Activated CD8-positive, alpha-beta memory T cell treated with anti-CD3 and anti-CD28 coated beads, Interleukin-2, amount 10 ng/mL, durations not matched to agents 7 days and 5 days (primary cell): Measurements from ENCODE around the gene HSPA5. TPM values are rescaled to one million over a fixed set of nuclear protein-coding genes. Genes with fewer than 3 reads are reported as not detected.
"Not testable (repeated sequence)": the region's sequence is repeated elsewhere in the genome, so short reads cannot be mapped to it uniquely, and the experiment has no call there.

Experiments
- ATAC-seq: fragments of 150-1000 bp; cut with Tn5 transposase; one replicate; pipeline ENCODE4 v1.10.0; 2021; ENCODE audit warnings: moderate library complexity
- CTCF ChIA-PET: fragments of 350-600 bp; sonication (Branson Sonifier 250); formaldehyde crosslinking; loops from one replicate; lab custom pipeline; 2021; ENCODE audit warnings: antibody characterized with exemption; lab: Charles Lee
- DNase-seq: peaks from one replicate; pipeline ENCODE4 v3.0.0-alpha.2; 2020
- H3K27ac Mint-ChIP-seq: one replicate; pipeline ENCODE4 v1.8.0; 2021; ENCODE audit warnings: mild to moderate bottlenecking, mixed read lengths
- H3K27me3 Mint-ChIP-seq: one replicate; pipeline ENCODE4 v1.8.0; 2021; ENCODE audit warnings: mixed read lengths
- H3K36me3 Mint-ChIP-seq: one replicate; pipeline ENCODE4 v1.8.0; 2021; ENCODE audit warnings: mild to moderate bottlenecking, mixed read lengths
- H3K4me1 Mint-ChIP-seq: one replicate; pipeline ENCODE4 v1.8.0; 2021; ENCODE audit warnings: mixed read lengths
- H3K4me3 Mint-ChIP-seq: one replicate; pipeline ENCODE4 v1.8.0; 2021; ENCODE audit warnings: mild to moderate bottlenecking, moderate library complexity, mixed read lengths
- H3K9me3 Mint-ChIP-seq: one replicate; pipeline ENCODE4 v1.8.0; 2022; ENCODE audit warnings: low read depth, mixed read lengths
- total RNA-seq, 2 experiments: library from RNA; stranded (reverse); gene quantifications; one replicate each; pipeline ENCODE4 v1.2.3, GENCODE V29; 2021

The HSPA5 gene
- 100 to 1,000 TPM; 116 to 185 TPM for total RNA-seq

DNA sequence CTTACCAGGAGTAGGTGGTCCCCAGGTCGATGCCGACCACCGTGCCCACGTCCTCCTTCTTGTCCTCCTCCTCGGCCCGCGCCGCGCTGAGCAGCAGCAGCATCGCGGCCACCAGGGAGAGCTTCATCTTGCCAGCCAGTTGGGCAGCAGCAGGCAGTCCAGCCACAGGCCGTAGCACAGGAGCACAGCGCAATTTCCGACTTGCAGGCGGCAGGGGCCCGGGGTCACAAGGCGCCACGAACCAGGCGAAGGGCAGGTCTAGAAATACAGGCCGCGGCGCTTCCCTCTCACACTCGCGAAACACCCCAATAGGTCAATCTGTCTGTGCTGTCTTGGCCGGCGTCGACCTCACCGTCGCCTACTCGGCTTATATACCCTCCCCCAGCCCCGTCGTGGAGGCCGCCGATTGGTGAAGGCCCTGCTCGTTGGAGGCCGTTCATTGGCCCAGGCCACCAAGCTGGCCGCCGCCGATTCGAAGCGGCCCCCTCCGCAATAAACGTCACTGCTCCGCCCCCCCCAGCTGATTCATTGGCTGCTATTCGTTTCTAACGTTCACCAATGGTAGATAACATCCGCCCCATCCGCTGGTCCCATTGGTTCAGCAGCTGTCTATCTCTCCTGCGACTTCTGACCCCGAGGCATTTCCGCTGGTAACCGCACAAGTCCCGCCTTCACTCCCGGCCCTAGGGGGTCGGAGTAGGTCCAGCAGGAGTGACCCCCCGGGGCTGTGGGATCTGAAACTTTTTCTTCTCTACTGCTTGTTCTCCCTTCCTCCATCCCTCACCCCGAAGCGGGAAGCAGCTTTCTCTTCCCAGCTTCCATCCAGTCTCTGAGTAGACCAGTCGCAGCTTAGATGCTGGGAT, at the start of gene HSPA5:
TSS of gene HSPA5 (minus strand) at position 344 of the 863 bp plus-strand sequence. CDS start at position 127, 217 bp downstream.
- Mint-ChIP-seq H3K27me3 (no peaks in the 10 kb centered on the region), H3K9me3 (no peaks in the 10 kb centered on the region), H3K36me3 (peaks cover 45% of the 10 kb centered on the region), H3K4me3 (peak within 1 kb of the TSS; percentile 94), H3K4me1 (peaks cover 38% of the 10 kb centered on the region), H3K27ac (peak within 1 kb of the TSS; percentile 99)
- CTCF ChIA-PET: interaction anchor here (1.3 to 4.4 kb wide), 6 partner anchors 10 to 470 kb away, joined by 3 to 29 read pairs (median 8); partner anchors contain the start of genes GAPVD1, NR6A1 and RABEPK
- peak; percentile 89 for ATAC-seq
- DNase-seq: peak; percentile 100

DNA sequence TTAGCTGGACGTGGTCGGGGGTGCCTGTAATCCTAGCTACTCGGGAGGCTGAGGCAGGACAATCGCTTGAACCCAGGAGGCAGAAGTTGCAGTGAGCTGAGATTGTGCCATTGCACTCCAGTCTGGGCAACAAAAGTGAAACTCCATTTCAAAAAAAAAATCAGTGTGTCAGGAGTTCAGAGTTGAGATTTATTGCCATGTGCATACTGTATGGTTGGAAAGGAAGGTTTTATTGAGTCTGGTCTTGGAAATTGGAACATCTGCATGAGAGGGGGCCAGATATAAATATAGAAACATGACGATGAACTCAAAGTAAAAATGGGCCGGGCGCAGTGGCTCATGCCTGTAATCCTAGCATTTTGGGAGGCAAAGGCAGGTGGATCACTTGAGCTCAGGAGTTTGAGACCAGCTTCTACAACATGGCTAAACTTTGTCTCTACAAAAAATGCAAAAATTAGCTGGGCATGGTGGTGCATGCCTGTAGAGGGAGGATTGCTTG, 45.8 kb upstream of the HSPA5 start:
- H3K4me3 Mint-ChIP-seq, CTCF ChIA-PET, H3K4me1 Mint-ChIP-seq, H3K27ac Mint-ChIP-seq, H3K9me3 Mint-ChIP-seq, H3K27me3 Mint-ChIP-seq, DNase-seq, ATAC-seq, H3K36me3 Mint-ChIP-seq: not testable (repeated sequence)

DNA sequence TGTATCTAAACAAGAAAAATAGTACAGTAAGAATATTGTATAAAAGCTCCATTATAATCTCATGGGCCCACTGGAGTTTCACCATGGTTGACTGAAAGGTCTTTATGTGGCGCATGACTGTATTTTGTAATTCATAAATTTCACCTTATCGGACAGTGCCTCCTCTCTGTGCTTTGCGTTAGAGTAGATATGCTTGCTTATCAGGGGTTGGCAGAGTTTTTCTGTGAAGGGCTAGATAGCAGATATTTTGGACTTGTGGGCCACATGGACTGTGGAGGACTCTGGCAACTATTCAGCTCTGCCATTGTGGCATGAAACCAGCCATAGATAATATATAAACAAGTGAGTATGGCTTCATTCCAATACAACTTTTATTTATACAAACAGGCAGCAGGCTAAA, 43.7 kb upstream of the HSPA5 start:
- H3K36me3 Mint-ChIP-seq: no peaks in the 10 kb centered on the region
- ATAC-seq: no peak
- H3K4me3 Mint-ChIP-seq: no peak overlapping the region
- CTCF ChIA-PET: no interaction called here
- no peak overlapping the region for H3K27ac Mint-ChIP-seq
- peaks cover 2% of the 10 kb centered on the region for H3K4me1 Mint-ChIP-seq
- no peak for DNase-seq
- H3K9me3 Mint-ChIP-seq: no peaks in the 10 kb centered on the region
- no peaks in the 10 kb centered on the region for H3K27me3 Mint-ChIP-seq

DNA sequence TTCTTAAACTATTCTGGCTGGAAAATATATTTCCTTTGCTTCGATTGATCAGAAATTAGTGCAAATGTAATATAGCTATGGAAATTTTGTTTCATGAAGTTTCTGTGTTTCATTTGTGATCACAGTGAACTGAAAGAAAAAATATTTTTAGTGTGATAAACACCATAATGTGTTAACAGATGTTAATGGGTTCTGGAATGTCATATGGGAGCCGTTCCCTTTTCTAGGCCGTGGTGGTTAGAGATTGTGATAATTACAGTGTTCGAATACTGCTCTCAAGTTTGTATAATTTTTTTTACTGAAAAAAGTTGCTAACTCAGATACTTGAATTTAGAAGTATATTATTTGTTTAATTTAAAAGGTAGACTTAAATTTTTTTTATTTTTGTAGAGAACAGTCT, 39.8 kb upstream of the HSPA5 start:
- Mint-ChIP-seq H3K9me3 (no peaks in the 10 kb centered on the region), H3K27ac (no peak overlapping the region), H3K4me3 (no peak overlapping the region), H3K4me1 (peaks cover 2% of the 10 kb centered on the region), H3K27me3 (no peaks in the 10 kb centered on the region), H3K36me3 (peaks cover 7% of the 10 kb centered on the region)
- CTCF ChIA-PET: interaction anchor here (0.7 kb wide), 1 partner anchor 1328 kb away, joined by 3 read pairs; no protein-coding TSS in a partner anchor
- ATAC-seq (no peak), DNase-seq (no peak)

DNA sequence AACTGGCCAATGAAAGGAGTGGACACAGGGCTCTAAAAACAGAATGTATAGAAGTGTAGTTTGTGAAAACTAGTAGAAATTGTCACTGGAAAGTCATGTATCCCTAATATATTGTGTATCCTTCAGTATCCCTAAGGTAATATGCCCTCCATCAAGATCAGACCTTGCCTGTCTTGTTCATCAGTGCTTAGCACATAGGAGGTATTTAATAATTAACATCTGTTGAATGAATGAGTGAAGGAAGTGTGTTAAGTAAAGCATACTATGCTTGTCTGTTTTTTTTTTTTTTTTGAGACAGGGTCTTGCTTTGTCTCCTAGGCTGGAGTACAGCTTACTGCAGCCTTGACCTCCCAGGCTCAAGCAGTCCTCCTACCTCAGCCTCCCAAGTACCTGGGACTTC, 36.3 kb upstream of the HSPA5 start:
- CTCF ChIA-PET: interaction anchor here (0.9 kb wide), 1 partner anchor 16 kb away, joined by 3 read pairs; the partner anchor contains the start of gene GAPVD1
- no peak overlapping the region for H3K4me3 Mint-ChIP-seq

DNA sequence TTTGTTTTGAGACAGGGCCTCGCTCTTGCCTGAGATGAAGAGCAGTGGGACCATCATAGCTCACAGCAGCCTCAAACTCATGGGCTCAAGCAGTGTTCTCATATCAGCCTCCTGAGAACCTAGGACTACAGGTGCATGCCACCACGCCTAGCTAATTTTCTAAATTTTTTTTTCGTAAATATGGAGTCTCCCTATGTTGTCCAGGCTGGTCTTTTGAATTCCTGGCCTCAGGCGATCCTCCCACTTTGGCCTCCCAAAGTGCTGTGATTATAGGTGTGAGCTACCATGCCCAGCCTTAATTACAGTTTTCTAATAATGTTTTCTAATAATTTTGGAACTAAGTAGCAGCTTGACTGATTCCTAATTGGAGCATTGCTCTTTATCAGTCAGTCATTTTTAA, 35.6 kb upstream of the HSPA5 start:
- CTCF ChIA-PET: interaction anchor here (0.9 kb wide), 1 partner anchor 15 kb away, joined by 3 read pairs; the partner anchor contains the start of gene GAPVD1

More for the DNA sequence above, 36.3 kb upstream of the HSPA5 start:
- no peak overlapping the region for H3K27ac Mint-ChIP-seq
- peaks cover 10% of the 10 kb centered on the region for H3K36me3 Mint-ChIP-seq
- no peaks in the 10 kb centered on the region for H3K9me3 Mint-ChIP-seq
- peaks cover 4% of the 10 kb centered on the region for H3K4me1 Mint-ChIP-seq
- no peak for DNase-seq
- ATAC-seq: no peak
- H3K27me3 Mint-ChIP-seq: no peaks in the 10 kb centered on the region

DNA sequence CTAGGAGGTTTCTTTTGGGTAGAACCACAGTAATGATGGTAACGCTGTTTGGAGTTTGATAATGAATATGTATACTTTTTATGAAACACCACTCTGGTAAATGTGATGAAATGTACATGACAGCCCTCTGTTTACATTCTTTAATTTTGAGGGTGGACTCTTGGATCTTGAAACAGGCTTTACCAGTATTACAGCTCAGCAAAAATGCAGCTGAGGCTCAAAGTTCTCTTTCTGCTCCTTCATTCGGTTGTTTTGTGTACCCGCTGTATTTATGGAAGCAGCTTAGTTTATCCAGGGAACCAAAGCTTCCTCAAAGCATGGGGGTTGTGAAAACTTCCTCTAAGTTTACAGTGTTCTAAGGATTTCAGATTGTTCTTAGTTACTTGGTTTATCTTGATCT, 31.6 kb upstream of the HSPA5 start:
- DNase-seq (no peak), ATAC-seq (no peak)
- CTCF ChIA-PET: interaction anchor here (1.6 kb wide), 1 partner anchor 11 kb away, joined by 7 read pairs; the partner anchor contains the start of gene GAPVD1
- peaks cover 15% of the 10 kb centered on the region for H3K36me3 Mint-ChIP-seq
- H3K4me1 Mint-ChIP-seq: peaks cover 5% of the 10 kb centered on the region
- H3K9me3 Mint-ChIP-seq: no peaks in the 10 kb centered on the region
- H3K27me3 Mint-ChIP-seq: no peaks in the 10 kb centered on the region
- H3K27ac Mint-ChIP-seq: no peak overlapping the region
- no peak overlapping the region for H3K4me3 Mint-ChIP-seq

More for the DNA sequence above, 35.6 kb upstream of the HSPA5 start:
- Mint-ChIP-seq H3K27me3 (no peaks in the 10 kb centered on the region), H3K9me3 (no peaks in the 10 kb centered on the region), H3K4me1 (peaks cover 2% of the 10 kb centered on the region), H3K4me3 (no peak overlapping the region), H3K36me3 (peaks cover 10% of the 10 kb centered on the region), H3K27ac (no peak overlapping the region)
- ATAC-seq (no peak), DNase-seq (no peak)

DNA sequence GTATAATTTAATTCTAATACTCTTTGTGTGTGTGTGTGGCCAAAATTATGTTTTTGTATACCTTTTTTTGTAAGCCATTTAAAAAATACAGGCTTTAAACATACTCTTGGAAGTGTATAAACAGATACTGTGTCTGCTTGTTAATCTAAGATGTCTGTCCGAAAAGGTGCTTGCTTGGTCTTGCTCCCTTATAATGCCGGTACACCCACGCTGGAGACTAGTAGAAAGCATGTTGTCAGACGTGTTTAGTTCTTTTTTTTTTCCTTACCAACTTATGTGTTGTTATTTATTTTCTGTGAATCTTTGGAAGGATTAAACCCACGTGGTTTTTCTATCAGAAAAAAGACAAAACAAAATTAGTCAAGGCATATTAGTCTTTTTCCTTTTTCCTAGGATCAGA, 29.9 kb upstream of the HSPA5 start:
- ATAC-seq: no peak
- peaks cover 5% of the 10 kb centered on the region for H3K4me1 Mint-ChIP-seq
- no peak overlapping the region for H3K27ac Mint-ChIP-seq
- CTCF ChIA-PET: no interaction called here
- peaks cover 13% of the 10 kb centered on the region for H3K36me3 Mint-ChIP-seq
- no peak for DNase-seq
- H3K27me3 Mint-ChIP-seq: no peaks in the 10 kb centered on the region
- no peaks in the 10 kb centered on the region for H3K9me3 Mint-ChIP-seq
- no peak overlapping the region for H3K4me3 Mint-ChIP-seq

DNA sequence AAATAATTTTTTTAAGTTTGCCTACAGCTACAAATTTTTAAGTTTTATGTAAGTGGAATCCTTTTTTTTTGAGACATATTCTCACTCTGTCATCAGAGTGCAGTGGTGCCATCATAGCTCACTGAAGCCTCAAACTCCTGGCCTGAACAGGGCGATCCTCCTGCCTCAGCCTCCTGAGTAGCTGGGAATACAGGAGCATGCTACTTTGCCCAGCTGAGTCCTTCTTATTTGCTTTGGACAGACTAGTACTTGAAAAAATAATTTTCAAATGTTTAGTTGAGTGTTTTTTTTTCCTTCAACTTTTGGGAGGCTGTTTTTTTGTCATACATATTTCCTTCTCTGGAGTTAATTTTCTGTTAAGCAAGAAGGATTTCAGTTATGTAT, 27.9 kb upstream of the HSPA5 start:
- CTCF ChIA-PET: interaction anchor here (1.4 to 1.7 kb wide), 2 partner anchors 27 to 138 kb away, joined by 3 to 5 read pairs; partner anchors contain the start of gene HSPA5

DNA sequence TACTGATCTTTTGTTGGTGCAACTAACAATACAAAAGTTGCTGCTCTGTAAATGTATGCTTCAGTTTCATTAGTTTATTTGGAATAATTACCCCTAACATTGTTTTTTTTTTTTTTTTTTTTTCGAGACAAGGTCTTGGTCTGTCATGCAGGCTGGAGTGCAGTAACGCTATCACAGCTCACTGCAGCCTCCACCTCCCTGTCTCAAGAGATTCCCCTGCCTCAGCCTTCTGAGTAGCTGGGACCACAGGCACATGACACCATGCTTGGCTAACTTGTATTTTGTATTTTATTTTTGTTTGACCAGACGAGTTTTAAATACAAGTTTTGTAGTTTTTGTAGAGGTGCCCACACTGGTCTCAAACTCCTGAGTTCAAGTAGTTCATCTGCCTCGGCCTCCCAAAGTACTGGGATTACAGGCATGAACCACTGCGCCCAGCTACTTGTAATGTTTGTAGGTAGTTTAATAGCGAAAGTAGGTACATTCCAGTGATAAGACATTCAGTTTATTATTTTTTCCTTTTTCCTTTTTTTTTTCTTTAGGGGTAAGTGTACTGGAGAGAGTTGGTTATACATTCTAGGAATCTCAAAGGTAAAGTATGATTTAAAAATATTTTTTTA, 27.4 kb upstream of the HSPA5 start:
- CTCF ChIA-PET: interaction anchor here (1.4 to 1.7 kb wide), 2 partner anchors 27 to 139 kb away, joined by 3 to 5 read pairs; partner anchors contain the start of gene HSPA5
- no peak for DNase-seq
- ATAC-seq: no peak
- Mint-ChIP-seq H3K4me3 (no peak overlapping the region), H3K27ac (no peak overlapping the region), H3K36me3 (peaks cover 21% of the 10 kb centered on the region), H3K27me3 (no peaks in the 10 kb centered on the region), H3K9me3 (no peaks in the 10 kb centered on the region), H3K4me1 (peaks cover 25% of the 10 kb centered on the region)

More for the DNA sequence above, 27.9 kb upstream of the HSPA5 start:
- no peaks in the 10 kb centered on the region for H3K9me3 Mint-ChIP-seq
- DNase-seq (no peak), ATAC-seq (no peak)
- H3K27ac Mint-ChIP-seq: no peak overlapping the region
- peaks cover 20% of the 10 kb centered on the region for H3K4me1 Mint-ChIP-seq
- H3K36me3 Mint-ChIP-seq: peaks cover 21% of the 10 kb centered on the region
- no peak overlapping the region for H3K4me3 Mint-ChIP-seq
- H3K27me3 Mint-ChIP-seq: no peaks in the 10 kb centered on the region

DNA sequence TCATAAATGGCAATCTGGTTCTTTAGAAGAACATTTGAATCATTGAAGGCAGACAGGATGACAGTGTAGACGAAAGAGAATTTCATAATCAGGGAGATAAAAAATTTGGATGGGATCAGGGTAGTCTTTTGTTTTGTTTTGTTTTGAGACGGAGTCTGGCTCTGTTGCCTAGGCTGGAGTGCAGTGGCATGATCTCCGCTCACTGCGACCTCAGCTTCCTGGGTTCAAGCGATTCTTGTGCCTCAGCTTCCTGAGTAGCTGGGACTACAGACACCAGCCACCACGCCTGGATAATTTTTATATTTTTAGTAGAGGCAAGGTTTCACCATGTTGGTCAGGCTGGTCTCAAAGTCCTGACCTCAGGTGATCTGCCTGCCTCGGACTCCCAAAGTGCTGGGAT, 22.9 kb upstream of the HSPA5 start:
- ATAC-seq, H3K27me3 Mint-ChIP-seq, H3K9me3 Mint-ChIP-seq: not testable (repeated sequence)
- CTCF ChIA-PET: interaction anchor here (2.5 to 4.6 kb wide), 2 partner anchors 8 to 22 kb away, joined by 6 to 29 read pairs; partner anchors contain the start of gene HSPA5
- peaks cover 41% of the 10 kb centered on the region for H3K4me1 Mint-ChIP-seq
- H3K27ac Mint-ChIP-seq: peak overlapping the region; percentile 60
- DNase-seq: peak; percentile 50
- H3K36me3 Mint-ChIP-seq: peaks cover 18% of the 10 kb centered on the region
- H3K4me3 Mint-ChIP-seq: peak overlapping the region; percentile 23

DNA sequence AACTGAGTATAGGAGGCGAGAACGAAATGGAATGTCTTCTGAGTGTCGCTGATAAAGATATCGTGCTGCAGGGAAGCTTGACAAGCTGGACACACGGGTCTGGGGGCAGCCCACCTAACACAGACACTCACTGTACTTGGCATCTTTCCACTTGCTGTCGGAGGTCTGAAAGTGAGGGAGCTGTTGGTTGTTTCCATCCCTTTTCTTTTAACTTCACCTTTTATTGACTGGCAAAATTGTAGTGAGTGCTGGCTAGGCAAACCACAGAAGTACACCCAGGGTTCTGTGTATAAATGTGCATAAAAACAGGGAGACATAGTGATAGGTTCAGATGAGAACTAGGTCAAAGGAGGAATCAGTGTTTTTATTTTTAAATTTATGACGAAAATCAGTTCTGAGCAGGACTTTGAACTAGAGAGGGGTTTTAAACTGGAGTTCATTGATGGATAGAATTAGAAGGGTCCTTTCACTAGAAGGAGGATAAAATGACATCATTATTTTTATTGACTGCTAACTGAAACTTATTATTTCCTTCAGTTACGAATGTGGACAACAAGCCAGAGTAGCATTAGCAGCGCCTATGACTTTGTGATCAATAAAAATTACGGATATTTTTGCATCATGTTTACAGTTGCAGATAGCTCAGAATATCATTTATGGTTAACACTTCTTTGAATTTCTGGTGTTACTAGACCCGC, 21.3 kb upstream of the HSPA5 start:
- Mint-ChIP-seq H3K9me3 (no peaks in the 10 kb centered on the region), H3K36me3 (peaks cover 14% of the 10 kb centered on the region), H3K27ac (peak overlapping the region; percentile 89), H3K4me3 (peak overlapping the region; percentile 97), H3K4me1 (peaks cover 39% of the 10 kb centered on the region), H3K27me3 (no peaks in the 10 kb centered on the region)
- CTCF ChIA-PET: interaction anchor here (1.1 to 4.6 kb wide), 3 partner anchors 20 to 99 kb away, joined by 3 to 29 read pairs (median 5); partner anchors contain the start of gene HSPA5
- ATAC-seq: peak; percentile 2
- DNase-seq: no peak
